Aorta (tissue), 5 donors: Measurements from ENCODE around the gene MEX3A. TPM values are rescaled to one million over a fixed set of nuclear protein-coding genes. Genes with fewer than 3 reads are reported as not detected.

Source experiments
- ATAC-seq: fragments of 200-7000 bp; cut with Tn5 transposase; one replicate; pipeline ENCODE4 v1.9.1; 2022; ENCODE audit warnings: moderate library complexity; ENCODE audit not compliant: low FRiP score
- DNase-seq, 2 donors: peaks; one replicate each; pipeline ENCODE4 v3.0.0-alpha.2; 2020
- H3K27ac ChIP-seq, 2 donors: one replicate each; pipeline ENCODE4 v1.5.1; 2013; ENCODE audit warnings: low read length in 2 of 2, mild to moderate bottlenecking in 2 of 2, moderate library complexity in 2 of 2, control low read depth in 1 of 2, inconsistent platforms in 1 of 2, low read depth in 1 of 2
- H3K27me3 ChIP-seq, 2 donors: one replicate each; pipeline ENCODE4 v1.6.1; 2013; ENCODE audit warnings: control low read depth in 1 of 2, low read length in 1 of 2, mild to moderate bottlenecking in 1 of 2, moderate library complexity in 1 of 2; ENCODE audit not compliant: insufficient read depth in 2 of 2, control insufficient read depth in 1 of 2
- H3K36me3 ChIP-seq, 2 donors: one replicate each; pipeline ENCODE4 v1.6.1; 2013; ENCODE audit warnings: control low read depth in 1 of 2, low read length in 1 of 2, mild to moderate bottlenecking in 1 of 2; ENCODE audit not compliant: insufficient read depth in 2 of 2, control insufficient read depth in 1 of 2
- H3K4me1 ChIP-seq, 2 donors: one replicate each; pipeline ENCODE4 v1.6.1; 2013; ENCODE audit warnings: low read length in 2 of 2, control low read depth in 1 of 2, mild to moderate bottlenecking in 1 of 2, moderate library complexity in 1 of 2; ENCODE audit not compliant: insufficient read depth in 2 of 2, control insufficient read depth in 1 of 2
- H3K4me3 ChIP-seq, 2 donors: one replicate each; pipeline ENCODE4 v1.5.1; 2013; ENCODE audit warnings: low read length in 2 of 2, control low read depth in 1 of 2, mild to moderate bottlenecking in 1 of 2
- H3K9me3 ChIP-seq: one replicate; pipeline ENCODE4 v1.6.1; 2013; ENCODE audit warnings: mild to moderate bottlenecking, low read length; ENCODE audit not compliant: control insufficient read depth
- WGBS, 2 donors: extraction: QIAGEN DNeasy Blood & Tissue Kit; methylation state at CpG; one replicate each; pipeline ENCODE4 v1.1.7; 2013; 5-methylcytosine and 5-hydroxymethylcytosine counted together
- intact Hi-C, 2 donors: fragments of 100-400 bp; cut with DNase I; formaldehyde crosslinking; loops; one replicate each; pipeline versions ENCODE4 v1.14.2 to v1.15.0; 2022
- polyA plus RNA-seq, 2 donors: library from polyadenylated mRNA; stranded (reverse); fragments of 200-250 nt; gene quantifications; one replicate each; pipeline ENCODE4 v1.2.3, GENCODE V29; 2013
- total RNA-seq, 2 donors: library from RNA; stranded (reverse); fragmentation: NEBNext Ultra II Directional; extraction: Animal tissue kit (Norgen Biotek cat#: 25700); gene quantifications; one replicate each; pipeline ENCODE4 v1.2.1, GENCODE V29; 2021
- donor health status: healthy with polysubstance abuse.
- donor health status: Bipolar disorder and iron deficiency.
- donor health status: DM: no; HTN: no; CAD: no.
- donor health status: DM: no; HTN: no; CAD: no.
- donor health status: DM: yes; HTN: yes; CAD: no.

MEX3A gene
- total and polyA plus RNA-seq, 4 donors, result 0.03 to 1.6 (median 0.68) TPM

DNA sequence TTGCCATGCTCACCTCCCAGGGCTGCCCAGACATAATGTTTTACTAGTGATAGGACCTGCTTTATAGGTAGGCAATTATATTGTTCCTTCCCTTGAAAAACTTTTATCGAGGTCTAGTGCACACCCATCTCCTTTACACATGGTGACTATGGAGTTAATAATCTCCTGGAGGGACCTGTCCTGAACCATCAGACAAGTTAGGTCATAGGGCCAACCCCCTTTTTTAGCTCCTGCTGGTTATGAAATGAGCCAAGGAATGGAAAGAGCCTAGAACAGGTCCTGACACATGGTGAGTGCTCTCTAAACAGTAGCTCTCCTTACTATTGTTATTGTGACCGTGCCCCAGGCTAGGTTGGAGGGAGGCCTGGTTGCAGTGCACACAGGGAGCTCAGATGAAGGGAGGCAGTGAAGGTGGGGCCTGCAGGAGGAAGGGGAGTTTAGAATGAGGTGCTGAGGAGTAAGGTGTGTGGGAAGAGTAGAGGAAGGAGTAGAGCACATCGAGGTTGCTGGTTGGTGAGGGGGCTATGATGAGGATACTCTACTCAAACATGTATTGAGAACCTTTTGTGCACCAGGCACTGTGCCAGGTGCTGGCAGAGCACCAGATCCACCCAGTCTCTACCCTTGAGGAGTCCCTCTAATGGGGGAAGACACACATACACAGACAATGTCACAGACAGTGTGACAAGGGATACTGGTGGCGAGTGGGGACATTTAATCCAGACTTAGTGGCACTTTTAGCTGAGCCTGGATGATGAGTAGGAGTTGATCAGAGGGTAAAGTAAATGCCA, 18.1 kb upstream of the MEX3A start:
- no peaks in the 10 kb centered on the region for H3K9me3 ChIP-seq

GRCh38 chr1:156099282-156099681, 17.0 kb upstream of the MEX3A start:
- intact Hi-C loops, result no loop called here
- ATAC-seq (no peak), DNase-seq (no peak)
- Histone ChIP-seq H3K4me3 (no peak overlapping the region), H3K27me3 (no peaks in the 10 kb centered on the region), H3K27ac (no peak overlapping the region), H3K36me3 (no peaks in the 10 kb centered on the region), H3K9me3 (no peaks in the 10 kb centered on the region), H3K4me1 (no peaks in the 10 kb centered on the region)
- 84 to 86% methylated on average over 3 of the region's 3 CpGs for WGBS, 2 donors

More for the DNA sequence above, 18.1 kb upstream of the MEX3A start:
- H3K27ac ChIP-seq, result peak overlapping the region in 1 of 2 donors; percentile 19
- H3K4me3 ChIP-seq, result no peak overlapping the region
- intact Hi-C loops, result no loop called here
- H3K4me1 ChIP-seq, result no peaks in the 10 kb centered on the region
- H3K36me3 ChIP-seq, result no peaks in the 10 kb centered on the region
- no peaks in the 10 kb centered on the region for H3K27me3 ChIP-seq
- ATAC-seq, result no peak
- no peak for DNase-seq
- 46 to 51% methylated on average over 4 of the region's 4 CpGs for WGBS, 2 donors

GRCh38 chr1:156098784-156099183, 16.5 kb upstream of the MEX3A start:
- 88 to 90% methylated on average over 2 of the region's 2 CpGs for WGBS, 2 donors
- intact Hi-C loops, result no loop called here
- Histone ChIP-seq H3K36me3 (no peaks in the 10 kb centered on the region), H3K9me3 (no peaks in the 10 kb centered on the region), H3K4me1 (no peaks in the 10 kb centered on the region), H3K27ac (no peak overlapping the region), H3K4me3 (no peak overlapping the region), H3K27me3 (no peaks in the 10 kb centered on the region)
- ATAC-seq (no peak), DNase-seq (no peak)

- Histone ChIP-seq H3K27me3 (no peaks in the 10 kb centered on the region), H3K4me3 (no peak overlapping the region), H3K27ac (peak overlapping the region in 1 of 2 donors; percentile 50), H3K4me1 (no peaks in the 10 kb centered on the region), H3K9me3 (no peaks in the 10 kb centered on the region), H3K36me3 (no peaks in the 10 kb centered on the region)
- intact Hi-C loops, result loop anchor here (2.0 kb wide), 2 partner anchors 31 to 123 kb away; no protein-coding TSS in a partner anchor
- 55 to 69% methylated on average over 9 of the region's 9 CpGs for WGBS, 2 donors
- DNase-seq, result no peak
- no peak for ATAC-seq
Measured at GRCh38 chr1:156097499-156098178, 15.4 kb upstream of the MEX3A start.

DNA sequence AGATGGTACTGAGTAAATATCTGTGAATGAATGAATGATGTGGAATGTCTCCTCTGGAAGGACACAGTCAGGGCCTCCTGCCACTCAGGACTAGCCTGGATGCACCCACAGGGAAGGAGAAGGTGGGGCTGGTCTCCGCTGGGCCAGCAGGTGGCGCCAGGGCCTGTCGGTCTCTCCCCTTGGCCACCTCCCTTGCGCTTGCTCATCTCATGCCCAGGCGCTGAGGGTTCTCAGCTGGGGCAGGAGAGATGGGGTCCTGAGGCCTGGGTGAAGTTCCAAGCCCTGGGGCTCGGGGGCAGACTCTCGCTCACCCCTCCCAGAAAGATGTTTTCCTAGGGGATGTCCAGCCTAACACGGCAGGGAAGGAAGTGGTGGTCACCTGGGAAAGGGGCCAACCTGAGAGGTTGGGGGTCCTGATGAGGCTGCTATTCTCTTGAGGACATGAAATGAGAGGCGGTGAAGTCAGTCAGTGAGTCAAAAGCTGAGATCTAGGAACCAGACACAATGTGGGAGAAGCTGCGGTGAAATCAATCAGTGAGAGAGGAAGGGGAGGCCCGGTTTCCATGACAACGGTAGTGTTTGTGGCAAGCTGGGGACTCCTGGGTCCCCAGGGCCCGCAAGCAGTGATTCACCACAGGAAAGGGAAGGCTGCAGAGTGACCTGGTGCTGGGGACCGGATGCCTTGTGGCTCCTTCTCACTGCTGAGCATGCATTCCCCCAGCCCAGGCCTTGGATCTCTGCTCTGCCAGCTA, 14.6 kb upstream of the MEX3A start:
- peak; percentile 94 to 97 for DNase-seq
- Histone ChIP-seq H3K4me3 (no peak overlapping the region), H3K27ac (peak overlapping the region; percentile 5 to 72), H3K4me1 (no peaks in the 10 kb centered on the region), H3K9me3 (no peaks in the 10 kb centered on the region), H3K36me3 (no peaks in the 10 kb centered on the region), H3K27me3 (no peaks in the 10 kb centered on the region)
- 8 to 12% methylated on average over 14 of the region's 14 CpGs for WGBS, 2 donors
- intact Hi-C loops, result loop anchor here (1.0 to 2.0 kb wide), 3 partner anchors 32 to 124 kb away; no protein-coding TSS in a partner anchor
- ATAC-seq, result peak; percentile 96

- WGBS, 2 donors, result 70 to 79% methylated on average over 3 of the region's 3 CpGs
Measured at GRCh38 chr1:156095906-156096508, 13.7 kb upstream of the MEX3A start.

DNA sequence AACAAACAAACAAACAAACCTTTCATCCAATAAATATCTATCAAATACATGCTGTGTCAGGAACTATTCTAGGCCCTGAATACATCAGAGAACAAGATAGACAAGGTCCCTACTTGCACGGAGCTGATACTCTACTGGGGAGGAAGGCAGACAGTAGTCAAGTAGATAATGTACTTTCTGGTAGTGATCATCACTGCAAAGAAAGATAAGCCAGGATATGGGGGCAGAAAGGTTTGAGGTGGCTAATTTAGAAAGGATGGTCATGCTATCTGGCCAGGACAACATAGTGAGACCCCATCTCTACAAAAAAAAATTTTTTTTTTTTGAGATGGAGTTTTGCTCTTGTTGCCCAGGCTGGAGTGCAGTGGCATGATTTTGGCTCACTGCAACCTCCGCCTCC, 9.3 kb upstream of the MEX3A start:
- no peak overlapping the region for H3K27ac ChIP-seq
- whole genome bisulfite sequencing, 2 donors, result 64 to 72% methylated on average over 2 of the region's 2 CpGs
- intact Hi-C loops, result no loop called here

More at GRCh38 chr1:156095906-156096508, 13.7 kb upstream of the MEX3A start:
- Histone ChIP-seq H3K27me3 (no peaks in the 10 kb centered on the region), H3K4me3 (no peak overlapping the region), H3K27ac (no peak overlapping the region), H3K36me3 (no peaks in the 10 kb centered on the region), H3K4me1 (no peaks in the 10 kb centered on the region), H3K9me3 (no peaks in the 10 kb centered on the region)
- ATAC-seq (no peak), DNase-seq (no peak)
- intact Hi-C loops, result loop anchor here (1.0 to 2.0 kb wide), 3 partner anchors 33 to 125 kb away; no protein-coding TSS in a partner anchor

GRCh38 chr1:156090840-156091188, 8.5 kb upstream of the MEX3A start:
- no peaks in the 10 kb centered on the region for H3K27me3 ChIP-seq
- H3K4me1 ChIP-seq, result no peaks in the 10 kb centered on the region
- H3K9me3 ChIP-seq, result no peaks in the 10 kb centered on the region
- intact Hi-C loops, result loop anchor here (1.0 kb wide), 1 partner anchor 134 kb away; no protein-coding TSS in a partner anchor
- peak; percentile 88 to 97 for DNase-seq
- 34 to 35% methylated on average over 14 of the region's 14 CpGs for WGBS, 2 donors
- no peak overlapping the region for H3K4me3 ChIP-seq
- no peaks in the 10 kb centered on the region for H3K36me3 ChIP-seq
- peak; percentile 82 for ATAC-seq
- H3K27ac ChIP-seq, result no peak overlapping the region

More for the DNA sequence above, 9.3 kb upstream of the MEX3A start:
- Histone ChIP-seq H3K4me1 (no peaks in the 10 kb centered on the region), H3K4me3 (no peak overlapping the region), H3K36me3 (no peaks in the 10 kb centered on the region), H3K9me3 (no peaks in the 10 kb centered on the region), H3K27me3 (no peaks in the 10 kb centered on the region)
- ATAC-seq, result no peak
- no peak for DNase-seq
